ENCODE results near the gene ADGRD1. TPM values are rescaled to one million over a fixed set of nuclear protein-coding genes. Genes with fewer than 3 reads are reported as not detected.

ADGRD1 gene
- total RNA-seq, 3 donors from 2014 or later: 11.6 to 47.5 (median 18.7) TPM

DNA sequence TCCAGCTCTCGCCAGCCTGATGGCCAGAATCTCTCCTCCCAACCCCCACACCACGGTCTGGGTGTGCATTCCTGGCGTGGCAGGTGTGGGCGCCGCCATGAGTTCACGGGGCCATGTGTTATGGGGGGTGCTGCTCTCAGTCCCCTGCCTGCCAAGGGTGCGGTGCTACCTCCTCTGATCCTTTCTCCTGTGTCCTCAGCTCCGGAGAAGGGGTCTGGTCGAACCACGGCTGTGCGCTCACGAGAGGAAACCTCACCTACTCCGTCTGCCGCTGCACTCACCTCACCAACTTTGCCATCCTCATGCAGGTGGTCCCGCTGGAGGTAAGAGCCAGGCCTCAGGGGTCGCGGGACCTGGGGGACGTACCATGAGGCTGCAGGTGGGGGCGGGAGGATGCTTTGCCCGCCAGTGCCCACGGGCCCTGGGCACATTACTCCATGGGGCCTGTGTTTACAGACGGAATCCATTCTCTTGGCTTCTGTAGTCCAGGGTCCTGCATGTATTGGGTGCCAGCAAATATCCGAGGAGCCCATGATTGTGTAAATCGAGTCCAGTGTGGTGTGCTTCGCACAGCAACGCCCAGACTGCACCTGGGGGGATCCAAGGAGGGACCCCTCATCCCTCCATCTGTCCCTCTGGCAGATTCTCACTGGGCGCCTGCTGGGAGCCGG lies 130.8 kb downstream of the ADGRD1 start:
- Histone ChIP-seq H3K9me3 (no peaks in the 10 kb centered on the region), H3K27ac (no peak overlapping the region), H3K27me3 (peaks cover 0 to 32% of the 10 kb centered on the region in 2 donors), H3K4me1 (no peaks in the 10 kb centered on the region), H3K36me3 (no peaks in the 10 kb centered on the region), H3K4me3 (no peak overlapping the region)
- intact Hi-C loops (cut with DNase I; ENCODE audit: low total_unique reads): no loop called here
- no peak for TF ChIP-seq CTCF (IDR thresholded peaks at IDR 0.05)
- no peak for TF ChIP-seq POLR2AphosphoS5 (IDR thresholded peaks at IDR 0.05)
- TF ChIP-seq POLR2A (IDR thresholded peaks at IDR 0.05): no peak
- DNase-seq (ENCODE audit: low spot score in 2 of 2): no peak

DNA sequence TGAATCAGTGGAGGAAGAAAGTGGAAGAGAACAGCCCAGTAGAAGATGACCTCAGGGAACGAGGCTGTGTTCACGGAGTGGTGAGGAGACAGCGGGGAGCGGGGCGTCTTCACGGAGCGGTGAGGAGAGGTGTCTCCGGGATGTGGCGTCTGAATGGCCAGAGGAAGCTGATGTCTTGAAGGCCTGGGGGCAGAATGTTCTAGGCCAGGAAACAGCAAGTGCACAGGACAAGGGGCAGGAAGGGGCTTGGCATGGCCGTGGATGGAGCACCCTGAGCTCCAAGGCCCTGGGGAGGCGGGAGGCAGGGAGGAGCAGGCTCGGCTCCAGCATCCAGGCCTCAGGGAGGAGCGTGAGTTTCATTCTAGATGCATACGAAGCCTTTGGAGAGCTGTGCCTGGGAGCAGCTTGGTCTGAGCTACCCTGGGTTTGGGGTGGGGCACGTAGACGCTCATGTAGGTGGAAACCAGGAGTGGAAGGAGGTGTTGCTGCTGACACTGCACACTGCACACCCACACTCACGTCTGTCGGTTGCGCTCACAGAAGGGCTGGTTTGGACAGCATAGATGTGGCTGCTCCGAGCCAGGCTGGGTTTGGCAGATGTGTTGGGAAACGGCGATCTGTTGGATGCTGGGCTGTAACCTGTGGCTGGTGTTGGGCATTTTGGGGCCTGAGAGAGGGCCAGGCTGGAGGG lies 131.6 kb downstream of the ADGRD1 start:
- Histone ChIP-seq H3K36me3 (no peaks in the 10 kb centered on the region), H3K9me3 (no peaks in the 10 kb centered on the region), H3K4me3 (no peak overlapping the region), H3K4me1 (no peaks in the 10 kb centered on the region), H3K27me3 (peaks cover 0 to 32% of the 10 kb centered on the region in 2 donors), H3K27ac (no peak overlapping the region)
- no peak for TF ChIP-seq POLR2AphosphoS5 (IDR thresholded peaks at IDR 0.05)
- intact Hi-C loops (cut with DNase I; ENCODE audit: low total_unique reads): no loop called here
- no peak for DNase-seq (ENCODE audit: low spot score in 2 of 2)

- no peak overlapping the region for H3K4me3 ChIP-seq
- no peak for DNase-seq (ENCODE audit: low spot score in 2 of 2)
- intact Hi-C loops (cut with DNase I; ENCODE audit: low total_unique reads): no loop called here
These were observed 132.3 kb downstream of the ADGRD1 start for GRCh38 chr12:131085816-131086591.

DNA sequence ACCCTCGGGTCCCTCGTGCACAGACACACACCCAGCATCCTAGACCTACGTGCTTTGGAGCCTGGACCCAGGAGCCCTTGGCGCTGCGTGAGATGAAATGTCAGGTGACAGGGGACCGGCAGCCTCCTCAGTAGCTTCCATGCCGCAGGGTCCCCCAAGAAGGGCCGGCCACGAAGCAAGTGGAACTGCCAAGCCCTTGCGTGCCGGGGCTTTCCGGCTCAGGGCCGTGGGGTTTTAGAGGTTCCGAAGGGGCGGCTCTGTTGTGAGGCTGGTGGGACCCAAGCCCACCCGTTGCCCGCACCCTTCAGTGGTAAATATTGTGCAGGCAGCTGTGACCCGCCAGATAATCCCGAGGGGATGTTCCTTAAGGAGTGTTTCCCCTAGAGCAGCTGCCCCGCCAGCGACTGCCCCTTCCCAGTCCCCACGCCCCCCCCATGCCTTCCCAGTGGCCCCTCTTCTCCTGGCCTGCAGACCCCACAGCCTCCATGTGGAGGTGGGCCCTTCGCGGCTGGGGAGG lies 133.7 kb downstream of the ADGRD1 start:
- TF ChIP-seq POLR2AphosphoS5 (IDR thresholded peaks at IDR 0.05) (no peak), CTCF (IDR thresholded peaks at IDR 0.05) (no peak), POLR2A (IDR thresholded peaks at IDR 0.05) (no peak)
- DNase-seq (ENCODE audit: low spot score in 2 of 2): no peak
- Histone ChIP-seq H3K9me3 (no peaks in the 10 kb centered on the region), H3K27ac (no peak overlapping the region), H3K27me3 (peaks cover 0 to 30% of the 10 kb centered on the region in 2 donors), H3K36me3 (no peaks in the 10 kb centered on the region), H3K4me3 (no peak overlapping the region), H3K4me1 (no peaks in the 10 kb centered on the region)
- intact Hi-C loops (cut with DNase I; ENCODE audit: low total_unique reads): no loop called here

More at GRCh38 chr12:131085816-131086591, 132.3 kb downstream of the ADGRD1 start:
- no peak overlapping the region for H3K27ac ChIP-seq
- H3K36me3 ChIP-seq: no peaks in the 10 kb centered on the region
- H3K4me1 ChIP-seq: no peaks in the 10 kb centered on the region
- H3K9me3 ChIP-seq: no peaks in the 10 kb centered on the region
- TF ChIP-seq POLR2AphosphoS5 (IDR thresholded peaks at IDR 0.05) (no peak), CTCF (IDR thresholded peaks at IDR 0.05) (no peak)
- H3K27me3 ChIP-seq: peaks cover 0 to 32% of the 10 kb centered on the region in 2 donors

GRCh38 chr12:131087991-131088700 lies 134.4 kb downstream of the ADGRD1 start:
- Histone ChIP-seq H3K27ac (no peak overlapping the region), H3K4me1 (no peaks in the 10 kb centered on the region), H3K36me3 (no peaks in the 10 kb centered on the region), H3K4me3 (no peak overlapping the region), H3K27me3 (peaks cover 0 to 23% of the 10 kb centered on the region in 2 donors), H3K9me3 (no peaks in the 10 kb centered on the region)
- intact Hi-C loops (cut with DNase I; ENCODE audit: low total_unique reads): no loop called here
- peak in 1 of 2 donors; percentile 8 for DNase-seq (ENCODE audit: low spot score in 2 of 2)
- TF ChIP-seq CTCF (IDR thresholded peaks at IDR 0.05): no peak
- no peak for TF ChIP-seq POLR2A (IDR thresholded peaks at IDR 0.05)
- TF ChIP-seq POLR2AphosphoS5 (IDR thresholded peaks at IDR 0.05): no peak

All from breast epithelium (tissue), 4 donors.